Panc1 (cell line): ENCODE data around the gene ZNF189. TPM values are rescaled to one million over a fixed set of nuclear protein-coding genes. Genes with fewer than 3 reads are reported as not detected.

Source experiments
- ATAC-seq: fragments of 200-7000 bp; cut with Tn5 transposase; 2 replicates; pipeline ENCODE4 v1.9.1; 2020; ENCODE audit warnings: mild to moderate bottlenecking, moderate library complexity
- BruUV-seq: library from RNA; stranded (reverse); fragments of 400-500 nt; replicated peaks from 2 replicates; lab custom pipeline; 2021; lab: Mats Ljungman, UMichigan
- CTCF ChIA-PET: fragments of 300-600 bp; sonication (Branson Sonifier 250); formaldehyde crosslinking; loops from one replicate; lab custom pipeline; 2022; ENCODE audit warnings: antibody characterized with exemption; lab: Charles Lee
- POLR2A ChIA-PET: fragments of 300-600 bp; sonication (Branson Sonifier 250); formaldehyde crosslinking; loops from one replicate; lab custom pipeline; 2022; ENCODE audit warnings: antibody characterized with exemption; lab: Charles Lee
- DNase-seq: peaks from one replicate; pipeline ENCODE4 v3.0.0-alpha.2; 2010; ENCODE audit warnings: low read depth, low spot score
- H3K27ac ChIP-seq: 2 replicates; pipeline ENCODE4 v1.5.1; 2011; ENCODE audit warnings: mild to moderate bottlenecking, low read length, inconsistent platforms
- H3K27me3 ChIP-seq: fragments of 200-500 bp; sonication (Bioruptor generic); 2 replicates; pipeline ENCODE4 v1.6.0; 2014; ENCODE audit warnings: low read length, inconsistent platforms; ENCODE audit not compliant: control insufficient read depth, insufficient read depth
- H3K36me3 ChIP-seq: fragments of 200-500 bp; sonication (Bioruptor generic); 2 replicates; pipeline ENCODE4 v1.5.1; 2014; ENCODE audit warnings: inconsistent platforms, mild to moderate bottlenecking, low read length, moderate library complexity; ENCODE audit not compliant: control insufficient read depth, insufficient read depth
- H3K4me1 ChIP-seq: 2 replicates; pipeline ENCODE4 v1.5.1; 2011; ENCODE audit warnings: inconsistent platforms, mild to moderate bottlenecking, low read length, moderate library complexity; ENCODE audit not compliant: control insufficient read depth, insufficient read depth
- H3K4me3 ChIP-seq, 2 experiments: 2 replicates each; pipeline ENCODE4 v1.5.1; 2011 to 2012; ENCODE audit warnings: low read depth in 2 of 2, low read length in 2 of 2, mild to moderate bottlenecking in 2 of 2, inconsistent platforms in 1 of 2, moderate library complexity in 1 of 2
- H3K9me3 ChIP-seq: fragments of 200-500 bp; sonication (Bioruptor generic); 2 replicates; pipeline ENCODE4 v1.5.1; 2014; ENCODE audit warnings: low read depth, mild to moderate bottlenecking, inconsistent platforms, low read length, moderate library complexity; ENCODE audit not compliant: control insufficient read depth, insufficient read depth
- CTCF ChIP-seq: fragments of 450-650 bp; IDR thresholded peaks from 2 replicates; pipeline ENCODE4 v1.5.1; 2017; ENCODE audit warnings: mild to moderate bottlenecking
- POLR2AphosphoS5 ChIP-seq: IDR thresholded peaks from 2 replicates; pipeline ENCODE4 v1.6.1; 2012; ENCODE audit warnings: mild to moderate bottlenecking, low read depth, low read length, moderate library complexity
- SIN3A ChIP-seq: IDR thresholded peaks from 2 replicates; pipeline ENCODE4 v1.6.1; 2012; ENCODE audit warnings: low read depth, mild to moderate bottlenecking, low read length, moderate library complexity, borderline replicate concordance; ENCODE audit not compliant: insufficient read depth
- TCF7L2 ChIP-seq: IDR thresholded peaks from 2 replicates; pipeline ENCODE4 v1.6.1; 2011; ENCODE audit warnings: mild to moderate bottlenecking, low read depth, low read length, inconsistent platforms
- in situ Hi-C: cut with HindIII; loops from 2 replicates; pipeline ENCODE4 v1.10.0; 2016; ENCODE audit warnings: low sequenced_read_pairs, low pct_unique_long_range_greater_than_20kb
- intact Hi-C: fragments of 100-400 bp; cut with micrococcal nuclease; formaldehyde crosslinking; loops from one replicate; pipeline ENCODE4 v1.10.0; 2022; ENCODE audit not compliant: unreplicated experiment
- total RNA-seq: library from RNA; stranded (reverse); gene quantifications from one replicate; pipeline ENCODE4 v1.2.1, GENCODE V29; 2021; ENCODE audit not compliant: unreplicated experiment
- TF ChIP-seq, protein P1 (sequence below), 2 experiments: IDR thresholded peaks; 2 replicates each; pipeline ENCODE4 v1.6.1; 2011 to 2012; ENCODE audit warnings: low read depth in 2 of 2, control low read depth in 1 of 2, low read length in 1 of 2, mild to moderate bottlenecking in 1 of 2, moderate library complexity in 1 of 2; ENCODE audit not compliant: insufficient read depth in 1 of 2

The ZNF189 gene
- total RNA-seq, 1 experiment from 2014 or later, result 7.0 TPM

DNA sequence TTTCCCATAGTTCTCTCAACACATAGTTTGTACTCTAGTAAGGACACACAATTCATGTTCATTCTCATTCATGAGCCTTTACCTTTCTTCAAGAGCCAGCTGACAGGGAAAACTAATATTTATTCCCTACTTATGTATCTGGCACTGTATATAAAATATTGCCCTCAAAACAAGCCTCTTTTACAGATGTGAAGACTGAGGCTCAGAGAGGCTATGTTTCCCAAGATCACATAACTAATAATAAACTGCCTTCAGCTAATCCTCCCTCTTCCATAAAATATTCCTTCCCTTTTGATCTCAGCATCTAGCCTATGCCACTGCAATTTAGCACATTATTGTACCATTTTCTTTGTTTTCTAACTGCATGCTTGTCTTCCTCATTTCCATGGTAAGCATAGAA is 18.7 kb downstream of the ZNF189 start:
- Histone ChIP-seq H3K27me3 (peaks cover 13% of the 10 kb centered on the region), H3K4me1 (no peaks in the 10 kb centered on the region), H3K36me3 (no peaks in the 10 kb centered on the region), H3K27ac (no peak overlapping the region), H3K9me3 (peaks cover 4% of the 10 kb centered on the region; the same call in 1 of the 2 replicates), H3K4me3 (no peak overlapping the region)
- in situ Hi-C loops, result no loop called here
- TF ChIP-seq POLR2AphosphoS5, result no peak
- no peak for TF ChIP-seq TCF7L2
- TF ChIP-seq CTCF, result no peak
- no peak for TF ChIP-seq SIN3A
- TF ChIP-seq, protein P1, sequence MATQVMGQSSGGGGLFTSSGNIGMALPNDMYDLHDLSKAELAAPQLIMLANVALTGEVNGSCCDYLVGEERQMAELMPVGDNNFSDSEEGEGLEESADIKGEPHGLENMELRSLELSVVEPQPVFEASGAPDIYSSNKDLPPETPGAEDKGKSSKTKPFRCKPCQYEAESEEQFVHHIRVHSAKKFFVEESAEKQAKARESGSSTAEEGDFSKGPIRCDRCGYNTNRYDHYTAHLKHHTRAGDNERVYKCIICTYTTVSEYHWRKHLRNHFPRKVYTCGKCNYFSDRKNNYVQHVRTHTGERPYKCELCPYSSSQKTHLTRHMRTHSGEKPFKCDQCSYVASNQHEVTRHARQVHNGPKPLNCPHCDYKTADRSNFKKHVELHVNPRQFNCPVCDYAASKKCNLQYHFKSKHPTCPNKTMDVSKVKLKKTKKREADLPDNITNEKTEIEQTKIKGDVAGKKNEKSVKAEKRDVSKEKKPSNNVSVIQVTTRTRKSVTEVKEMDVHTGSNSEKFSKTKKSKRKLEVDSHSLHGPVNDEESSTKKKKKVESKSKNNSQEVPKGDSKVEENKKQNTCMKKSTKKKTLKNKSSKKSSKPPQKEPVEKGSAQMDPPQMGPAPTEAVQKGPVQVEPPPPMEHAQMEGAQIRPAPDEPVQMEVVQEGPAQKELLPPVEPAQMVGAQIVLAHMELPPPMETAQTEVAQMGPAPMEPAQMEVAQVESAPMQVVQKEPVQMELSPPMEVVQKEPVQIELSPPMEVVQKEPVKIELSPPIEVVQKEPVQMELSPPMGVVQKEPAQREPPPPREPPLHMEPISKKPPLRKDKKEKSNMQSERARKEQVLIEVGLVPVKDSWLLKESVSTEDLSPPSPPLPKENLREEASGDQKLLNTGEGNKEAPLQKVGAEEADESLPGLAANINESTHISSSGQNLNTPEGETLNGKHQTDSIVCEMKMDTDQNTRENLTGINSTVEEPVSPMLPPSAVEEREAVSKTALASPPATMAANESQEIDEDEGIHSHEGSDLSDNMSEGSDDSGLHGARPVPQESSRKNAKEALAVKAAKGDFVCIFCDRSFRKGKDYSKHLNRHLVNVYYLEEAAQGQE (IDR thresholded peaks at IDR 0.05; ENCODE audit: insufficient read depth in 1 of 2, low read depth in 2 of 2, low read length in 1 of 2), result no peak
- BruUV-seq, result no TSS peak
- POLR2A ChIA-PET, result no interaction called here
- DNase-seq, result no peak
- intact Hi-C loops, result no loop called here
- CTCF ChIA-PET, result no interaction called here
- ATAC-seq, result no peak

GRCh38 chr9:101417977-101418376 is 19.3 kb downstream of the ZNF189 start:
- H3K4me3 ChIP-seq, result no peak overlapping the region
- peaks cover 13% of the 10 kb centered on the region for H3K27me3 ChIP-seq
- no peak for TF ChIP-seq TCF7L2
- TF ChIP-seq SIN3A, result no peak
- no peak for TF ChIP-seq POLR2AphosphoS5
- TF ChIP-seq CTCF, result no peak
- TF ChIP-seq, protein P1 (IDR thresholded peaks at IDR 0.05; ENCODE audit: insufficient read depth in 1 of 2, low read depth in 2 of 2, low read length in 1 of 2), result no peak
- intact Hi-C loops, result no loop called here
- H3K9me3 ChIP-seq, result peaks cover 4% of the 10 kb centered on the region; the same call in 1 of the 2 replicates
- DNase-seq, result no peak
- in situ Hi-C loops, result no loop called here
- no peak for ATAC-seq
- CTCF ChIA-PET, result no interaction called here
- POLR2A ChIA-PET, result no interaction called here
- no peaks in the 10 kb centered on the region for H3K4me1 ChIP-seq
- H3K36me3 ChIP-seq, result no peaks in the 10 kb centered on the region
- BruUV-seq, result no TSS peak
- no peak overlapping the region for H3K27ac ChIP-seq
